ENCODE data around the gene SAPCD2. TPM values are rescaled to one million over a fixed set of nuclear protein-coding genes. Genes with fewer than 3 reads are reported as not detected.

The SAPCD2 gene
- total and polyA plus RNA-seq, 8 donors, result 0.04 to 0.97 (median 0.34) TPM

GRCh38 chr9:137097761-137098462 lies 27.6 kb upstream of the SAPCD2 start:
- 90 to 94% methylated on average over 18 to 20 of the region's 20 CpGs for WGBS, 2 donors

GRCh38 chr9:137096785-137097546 lies 26.6 kb upstream of the SAPCD2 start:
- intact Hi-C loops (cut with DNase I), result no loop called here
- H3K9me3 ChIP-seq, result no peaks in the 10 kb centered on the region
- ATAC-seq (no peak), DNase-seq (peak in 1 of 6 donors; percentile 14), FAIRE-seq (no peak)
- H3K4me3 ChIP-seq, result no peak overlapping the region
- no peaks in the 10 kb centered on the region for H3K4me1 ChIP-seq
- H3K36me3 ChIP-seq, result peaks cover 3 to 20% (median 3%) of the 10 kb centered on the region in 3 donors
- TF ChIP-seq CTCF (IDR thresholded peaks at IDR 0.05), result no peak
- H3K27me3 ChIP-seq, result no peaks in the 10 kb centered on the region
- H3K27ac ChIP-seq, result no peak overlapping the region
- 93 to 94% methylated on average over 31 of the region's 31 CpGs for WGBS, 2 donors

More at GRCh38 chr9:137097761-137098462, 27.6 kb upstream of the SAPCD2 start:
- FAIRE-seq, result no peak
- H3K9me3 ChIP-seq, result no peaks in the 10 kb centered on the region
- H3K4me1 ChIP-seq, result no peaks in the 10 kb centered on the region
- no peak overlapping the region for H3K27ac ChIP-seq
- intact Hi-C loops (cut with DNase I), result no loop called here
- ATAC-seq, result no peak
- H3K27me3 ChIP-seq, result no peaks in the 10 kb centered on the region
- H3K36me3 ChIP-seq, result peaks cover 3 to 20% (median 3%) of the 10 kb centered on the region in 3 donors
- H3K4me3 ChIP-seq, result no peak overlapping the region
- peak in 1 of 6 donors; percentile 26 for DNase-seq
- no peak for TF ChIP-seq CTCF (IDR thresholded peaks at IDR 0.05)

GRCh38 chr9:137095664-137096517 lies 25.5 kb upstream of the SAPCD2 start:
- ATAC-seq (peak in 3 of 4 donors; percentile 29 to 55 (median 50)), FAIRE-seq (no peak), DNase-seq (peak in 1 of 6 donors; percentile 16)
- intact Hi-C loops (cut with DNase I), result no loop called here
- Histone ChIP-seq H3K27ac (no peak overlapping the region), H3K27me3 (no peaks in the 10 kb centered on the region), H3K36me3 (peaks cover 3 to 11% (median 3%) of the 10 kb centered on the region in 3 donors), H3K9me3 (no peaks in the 10 kb centered on the region), H3K4me3 (no peak overlapping the region), H3K4me1 (no peaks in the 10 kb centered on the region)
- TF ChIP-seq CTCF (IDR thresholded peaks at IDR 0.05), result no peak
- WGBS, 2 donors, result 74 to 75% methylated on average over 30 of the region's 30 CpGs

- no peaks in the 10 kb centered on the region for H3K27me3 ChIP-seq
- H3K9me3 ChIP-seq, result no peaks in the 10 kb centered on the region
- H3K4me1 ChIP-seq, result peaks cover 0 to 5% (median 5%) of the 10 kb centered on the region in 3 donors
- no peak overlapping the region for H3K27ac ChIP-seq
- FAIRE-seq (no peak), DNase-seq (peak in 1 of 6 donors; percentile 43), ATAC-seq (no peak)
- no peak overlapping the region for H3K4me3 ChIP-seq
- peaks cover 0 to 3% (median 0%) of the 10 kb centered on the region in 3 donors for H3K36me3 ChIP-seq
- WGBS, 2 donors, result 46 to 49% methylated on average over 11 of the region's 11 CpGs
- TF ChIP-seq CTCF (IDR thresholded peaks at IDR 0.05), result no peak
- intact Hi-C loops (cut with DNase I), result no loop called here
These were observed 19.0 kb upstream of the SAPCD2 start for GRCh38 chr9:137089232-137089947.

All from pancreas (tissue), 10 donors.